Measurements from ENCODE around the gene WNT3A.

Gene WNT3A

GRCh38 chr1:228062812-228063211 is 56.0 kb downstream of the WNT3A start:
- no peaks in the 10 kb centered on the region for H3K79me2 ChIP-seq (ENCODE audit: low read length)
- TF ChIP-seq CTCF (IDR thresholded peaks at IDR 0.05; ENCODE audit: low read depth, low read length) = no peak
- no peak for TF ChIP-seq EZH2phosphoT487 (IDR thresholded peaks at IDR 0.05; ENCODE audit: low read depth)
- H3K27me3 ChIP-seq (ENCODE audit: low read depth, low read length) = peaks cover 14% of the 10 kb centered on the region
- H3K9me3 ChIP-seq (ENCODE audit: insufficient read depth, low read length) = no peaks in the 10 kb centered on the region
- H3K9ac ChIP-seq (ENCODE audit: low read length) = no peak overlapping the region
- no peak overlapping the region for H3K4me2 ChIP-seq (ENCODE audit: low read length)
- H2AFZ ChIP-seq (ENCODE audit: low read depth, low read length) = no peak overlapping the region
- no peak overlapping the region for H3K4me3 ChIP-seq (ENCODE audit: low read length)
- H3K27ac ChIP-seq (ENCODE audit: low read length) = no peak overlapping the region
- H3K4me1 ChIP-seq (ENCODE audit: low read length) = no peaks in the 10 kb centered on the region
- H4K20me1 ChIP-seq (ENCODE audit: insufficient read depth, low read length) = no peaks in the 10 kb centered on the region
- H3K36me3 ChIP-seq (replicated peaks; ENCODE audit: low read depth, low read length) = no peaks in the 10 kb centered on the region

GRCh38 chr1:228063251-228064191 is 56.7 kb downstream of the WNT3A start:
- peaks cover 14% of the 10 kb centered on the region for H3K27me3 ChIP-seq (ENCODE audit: low read depth, low read length)
- no peak overlapping the region for H3K27ac ChIP-seq (ENCODE audit: low read length)
- no peak for TF ChIP-seq CTCF (IDR thresholded peaks at IDR 0.05; ENCODE audit: low read depth, low read length)
- no peaks in the 10 kb centered on the region for H3K9me3 ChIP-seq (ENCODE audit: insufficient read depth, low read length)
- H3K36me3 ChIP-seq (replicated peaks; ENCODE audit: low read depth, low read length) = no peaks in the 10 kb centered on the region
- H3K4me3 ChIP-seq (ENCODE audit: low read length) = no peak overlapping the region
- H3K79me2 ChIP-seq (ENCODE audit: low read length) = no peaks in the 10 kb centered on the region
- H4K20me1 ChIP-seq (ENCODE audit: insufficient read depth, low read length) = no peaks in the 10 kb centered on the region
- H2AFZ ChIP-seq (ENCODE audit: low read depth, low read length) = no peak overlapping the region
- no peak overlapping the region for H3K4me2 ChIP-seq (ENCODE audit: low read length)
- no peak overlapping the region for H3K9ac ChIP-seq (ENCODE audit: low read length)
- no peaks in the 10 kb centered on the region for H3K4me1 ChIP-seq (ENCODE audit: low read length)

GRCh38 chr1:228064296-228064695 is 57.5 kb downstream of the WNT3A start:
- H3K4me1 ChIP-seq (ENCODE audit: low read length) = no peaks in the 10 kb centered on the region
- no peak overlapping the region for H3K9ac ChIP-seq (ENCODE audit: low read length)
- H4K20me1 ChIP-seq (ENCODE audit: insufficient read depth, low read length) = no peaks in the 10 kb centered on the region
- H2AFZ ChIP-seq (ENCODE audit: low read depth, low read length) = no peak overlapping the region
- H3K4me3 ChIP-seq (ENCODE audit: low read length) = no peak overlapping the region
- no peak overlapping the region for H3K4me2 ChIP-seq (ENCODE audit: low read length)
- H3K36me3 ChIP-seq (replicated peaks; ENCODE audit: low read depth, low read length) = no peaks in the 10 kb centered on the region
- H3K9me3 ChIP-seq (ENCODE audit: insufficient read depth, low read length) = no peaks in the 10 kb centered on the region
- TF ChIP-seq EZH2phosphoT487 (IDR thresholded peaks at IDR 0.05; ENCODE audit: low read depth) = no peak
- TF ChIP-seq CTCF (IDR thresholded peaks at IDR 0.05; ENCODE audit: low read depth, low read length) = no peak
- H3K27me3 ChIP-seq (ENCODE audit: low read depth, low read length) = peaks cover 14% of the 10 kb centered on the region
- H3K79me2 ChIP-seq (ENCODE audit: low read length) = no peaks in the 10 kb centered on the region
- no peak overlapping the region for H3K27ac ChIP-seq (ENCODE audit: low read length)

GRCh38 chr1:228064741-228065542 is 58.1 kb downstream of the WNT3A start:
- Histone ChIP-seq H3K4me2 (ENCODE audit: low read length) (no peak overlapping the region), H3K27ac (ENCODE audit: low read length) (no peak overlapping the region), H3K9me3 (ENCODE audit: insufficient read depth, low read length) (no peaks in the 10 kb centered on the region), H4K20me1 (ENCODE audit: insufficient read depth, low read length) (no peaks in the 10 kb centered on the region), H3K79me2 (ENCODE audit: low read length) (no peaks in the 10 kb centered on the region), H3K36me3 (replicated peaks; ENCODE audit: low read depth, low read length) (no peaks in the 10 kb centered on the region), H3K4me3 (ENCODE audit: low read length) (no peak overlapping the region), H3K4me1 (ENCODE audit: low read length) (no peaks in the 10 kb centered on the region), H3K9ac (ENCODE audit: low read length) (no peak overlapping the region), H2AFZ (ENCODE audit: low read depth, low read length) (no peak overlapping the region), H3K27me3 (ENCODE audit: low read depth, low read length) (peaks cover 14% of the 10 kb centered on the region)
- TF ChIP-seq CTCF (IDR thresholded peaks at IDR 0.05; ENCODE audit: low read depth, low read length) (no peak), EZH2phosphoT487 (IDR thresholded peaks at IDR 0.05; ENCODE audit: low read depth) (no peak)
